Measurements from ENCODE around the gene C12orf43.

GRCh38 chr12:120988658-120989057 lies 27.6 kb downstream of the C12orf43 start:
- TF ChIP-seq CTCF (IDR thresholded peaks at IDR 0.05) (no peak), POLR2A (IDR thresholded peaks at IDR 0.05) (no peak)

Data from right lobe of liver (tissue), 4 donors.